ENCODE data around the gene TTC7B.

Gene TTC7B

GRCh38 chr14:90750701-90751100 is 65.5 kb downstream of the TTC7B start:
- H3K4me3 ChIP-seq (ENCODE audit: low read depth, low read length) = no peak overlapping the region

GRCh38 chr14:90750191-90750590 is 66.0 kb downstream of the TTC7B start:
- no peak for TF ChIP-seq CTCF (IDR thresholded peaks at IDR 0.05; ENCODE audit: borderline replicate concordance, insufficient read depth, low read depth, low read length)
- H3K4me3 ChIP-seq (ENCODE audit: low read depth, low read length) = no peak overlapping the region

More at GRCh38 chr14:90750701-90751100, 65.5 kb downstream of the TTC7B start:
- TF ChIP-seq CTCF (IDR thresholded peaks at IDR 0.05; ENCODE audit: borderline replicate concordance, insufficient read depth, low read depth, low read length) = no peak

- H3K4me3 ChIP-seq (ENCODE audit: low read depth, low read length) = no peak overlapping the region
- no peak for TF ChIP-seq CTCF (IDR thresholded peaks at IDR 0.05; ENCODE audit: borderline replicate concordance, insufficient read depth, low read depth, low read length)
Measured at GRCh38 chr14:90747909-90748308, 68.3 kb downstream of the TTC7B start.

GRCh38 chr14:90743826-90744225 is 72.4 kb downstream of the TTC7B start:
- H3K4me3 ChIP-seq (ENCODE audit: low read depth, low read length) = no peak overlapping the region
- TF ChIP-seq CTCF (IDR thresholded peaks at IDR 0.05; ENCODE audit: borderline replicate concordance, insufficient read depth, low read depth, low read length) = no peak

GRCh38 chr14:90743425-90743824 is 72.8 kb downstream of the TTC7B start:
- H3K4me3 ChIP-seq (ENCODE audit: low read depth, low read length) = no peak overlapping the region
- no peak for TF ChIP-seq CTCF (IDR thresholded peaks at IDR 0.05; ENCODE audit: borderline replicate concordance, insufficient read depth, low read depth, low read length)

GRCh38 chr14:90742729-90743128 is 73.5 kb downstream of the TTC7B start:
- no peak for TF ChIP-seq CTCF (IDR thresholded peaks at IDR 0.05; ENCODE audit: borderline replicate concordance, insufficient read depth, low read depth, low read length)
- H3K4me3 ChIP-seq (ENCODE audit: low read depth, low read length) = no peak overlapping the region

GRCh38 chr14:90742252-90742651 is 74.0 kb downstream of the TTC7B start:
- H3K4me3 ChIP-seq (ENCODE audit: low read depth, low read length) = no peak overlapping the region
- no peak for TF ChIP-seq CTCF (IDR thresholded peaks at IDR 0.05; ENCODE audit: borderline replicate concordance, insufficient read depth, low read depth, low read length)
